IPS-NIHi11 (cell line): Measurements from ENCODE around the gene PRDM11.

Source experiments
- DNase-seq: peaks from one replicate; pipeline ENCODE4 v3.0.0; 2012; ENCODE audit warnings: mixed read lengths, low spot score

PRDM11 gene

DNA sequence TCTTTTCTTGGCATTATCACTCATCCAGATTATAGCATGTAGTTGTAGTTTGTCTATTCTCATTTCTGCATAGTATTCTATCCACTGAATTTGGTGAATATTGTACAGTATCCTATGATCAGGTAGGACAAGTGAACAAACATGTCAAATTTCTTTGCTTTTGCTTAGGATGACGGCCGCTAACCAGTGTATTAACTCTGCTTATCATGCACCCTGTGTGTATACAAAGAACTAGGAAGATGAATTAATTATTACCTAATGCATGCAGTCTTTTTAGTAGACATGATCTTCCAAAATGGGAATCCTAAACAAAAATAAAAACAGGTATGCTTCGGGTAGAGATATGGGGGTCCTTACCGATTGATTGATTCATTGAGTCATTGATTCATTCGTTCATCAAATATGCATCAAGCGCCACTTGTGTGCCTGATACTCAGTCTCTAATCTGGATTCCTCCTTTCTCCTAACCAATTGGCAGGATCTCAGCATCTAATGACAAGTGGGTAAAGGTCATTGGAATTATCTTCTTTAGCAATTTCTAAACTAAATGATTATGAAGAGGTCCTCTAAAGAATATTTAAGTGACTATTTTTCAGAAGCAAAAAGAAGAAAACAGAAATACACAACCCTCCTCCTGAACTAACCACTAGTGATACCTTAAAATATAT, 27.9 kb downstream of the PRDM11 start:
- DNase-seq: no peak

DNA sequence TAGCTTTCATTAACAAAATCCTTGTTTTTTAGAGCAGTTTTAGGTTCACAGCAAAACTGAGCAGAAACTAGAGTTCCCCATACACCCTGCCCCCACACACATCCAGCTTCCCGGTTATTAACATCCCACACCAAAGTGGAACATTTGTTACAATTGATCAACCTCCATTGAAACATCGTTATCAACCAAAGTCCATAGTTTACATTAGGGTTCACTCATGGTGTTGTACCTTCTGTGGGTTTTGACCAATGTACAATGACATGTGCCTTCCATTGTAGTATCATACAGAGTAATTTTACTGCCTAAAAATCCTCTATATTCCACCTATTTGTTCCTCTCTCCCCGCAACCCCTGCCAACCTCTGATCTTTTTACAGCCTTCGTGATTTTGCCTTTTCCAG, 28.5 kb downstream of the PRDM11 start:
- no peak for DNase-seq

DNA sequence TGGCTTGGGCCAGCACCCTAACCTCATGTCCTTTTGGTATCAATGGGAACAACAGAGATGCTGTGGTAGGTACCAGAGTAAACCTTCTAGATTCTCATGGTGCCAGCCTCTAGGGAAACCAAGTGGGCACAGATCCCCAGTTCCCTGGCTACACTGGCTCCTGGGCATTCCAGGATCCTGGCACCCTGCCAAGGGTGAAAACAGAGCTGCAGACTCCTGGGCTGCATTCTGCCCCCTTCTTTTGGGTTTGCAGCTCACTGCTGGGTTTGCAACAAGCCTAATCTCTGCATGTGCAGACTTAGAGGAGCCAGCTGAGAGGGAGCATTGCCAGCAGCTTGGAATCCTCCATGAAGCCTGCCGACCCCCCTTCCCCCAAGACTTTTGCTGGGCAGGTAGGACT, 30.6 kb downstream of the PRDM11 start:
- no peak for DNase-seq

DNA sequence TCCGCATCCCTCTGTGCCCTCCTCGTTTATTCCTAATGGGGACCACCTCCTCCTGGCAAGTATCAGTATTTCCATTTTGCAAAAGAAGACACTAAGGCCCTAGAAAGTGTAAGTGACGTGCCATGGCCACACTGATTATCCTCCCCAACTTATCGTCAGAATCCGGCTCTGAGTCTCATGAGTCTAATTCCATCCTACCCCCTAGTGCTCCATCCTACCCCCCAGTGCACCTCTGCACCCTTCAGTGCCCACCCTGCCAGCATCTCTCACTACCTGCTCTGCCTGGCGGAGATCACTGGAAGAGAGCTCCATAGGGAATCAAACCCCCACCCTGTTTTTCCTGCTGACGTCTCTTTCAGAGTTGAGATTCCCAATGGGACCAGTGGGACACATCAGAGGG, 31.8 kb downstream of the PRDM11 start:
- DNase-seq: no peak

DNA sequence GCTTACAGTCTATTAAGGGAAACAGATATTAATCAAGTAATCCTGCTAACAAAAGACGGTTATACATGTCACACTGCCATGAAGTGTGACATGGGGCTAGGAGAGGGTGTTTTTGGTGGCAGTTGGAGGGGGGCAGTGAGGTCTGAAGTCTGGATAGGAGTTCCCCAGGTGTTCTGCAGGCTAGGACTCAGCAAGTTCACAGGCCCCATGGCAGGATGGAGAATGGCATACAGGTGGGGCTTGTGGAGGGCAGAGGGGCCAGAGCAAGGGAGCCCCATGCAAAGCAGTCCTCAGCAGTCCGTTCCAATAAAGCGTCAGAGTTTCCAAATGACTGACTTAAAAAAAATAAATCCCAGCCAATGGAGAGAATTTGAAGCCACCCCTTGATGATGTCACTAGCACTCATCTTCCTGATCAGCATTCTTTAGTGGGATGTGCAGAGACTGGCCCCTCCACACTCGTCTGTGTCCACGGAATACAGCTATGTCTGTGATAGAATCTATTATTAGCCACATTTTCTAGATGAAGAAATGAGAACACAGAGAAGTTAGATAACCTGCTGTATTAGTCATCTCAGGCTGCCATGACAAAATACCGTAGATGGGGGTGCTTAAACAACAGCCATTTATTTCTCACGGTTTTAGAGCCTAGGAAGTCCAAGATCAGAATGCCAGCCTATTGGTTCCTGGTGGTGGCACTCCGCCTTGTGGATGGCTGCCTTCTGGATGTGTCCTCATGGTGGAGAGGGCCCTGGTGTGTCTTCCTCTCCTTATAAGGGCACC, 32.6 kb downstream of the PRDM11 start:
- DNase-seq: no peak

DNA sequence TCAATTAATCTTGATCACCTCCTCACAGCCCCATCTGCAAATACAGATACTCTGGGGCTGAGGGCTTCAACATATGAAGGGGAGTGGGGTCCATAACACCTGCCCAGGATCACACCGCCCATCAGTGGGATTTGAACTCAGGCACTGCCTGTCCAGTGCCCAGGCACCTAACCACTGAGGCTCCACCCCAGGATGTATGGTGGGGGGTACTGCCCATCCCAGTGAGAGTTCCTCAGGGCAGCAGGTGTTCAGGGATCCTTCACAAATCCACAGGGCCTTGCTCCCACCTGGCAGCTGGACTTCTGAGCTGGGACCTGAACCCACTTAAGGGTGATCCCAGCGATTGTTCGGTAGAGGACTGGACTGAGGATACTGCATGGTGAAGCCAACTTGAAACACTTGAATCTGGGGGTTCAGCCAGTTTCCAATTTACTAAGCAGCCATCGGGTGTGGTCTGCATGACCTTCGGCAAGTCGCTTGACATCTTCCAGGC, 33.3 kb downstream of the PRDM11 start:
- no peak for DNase-seq

DNA sequence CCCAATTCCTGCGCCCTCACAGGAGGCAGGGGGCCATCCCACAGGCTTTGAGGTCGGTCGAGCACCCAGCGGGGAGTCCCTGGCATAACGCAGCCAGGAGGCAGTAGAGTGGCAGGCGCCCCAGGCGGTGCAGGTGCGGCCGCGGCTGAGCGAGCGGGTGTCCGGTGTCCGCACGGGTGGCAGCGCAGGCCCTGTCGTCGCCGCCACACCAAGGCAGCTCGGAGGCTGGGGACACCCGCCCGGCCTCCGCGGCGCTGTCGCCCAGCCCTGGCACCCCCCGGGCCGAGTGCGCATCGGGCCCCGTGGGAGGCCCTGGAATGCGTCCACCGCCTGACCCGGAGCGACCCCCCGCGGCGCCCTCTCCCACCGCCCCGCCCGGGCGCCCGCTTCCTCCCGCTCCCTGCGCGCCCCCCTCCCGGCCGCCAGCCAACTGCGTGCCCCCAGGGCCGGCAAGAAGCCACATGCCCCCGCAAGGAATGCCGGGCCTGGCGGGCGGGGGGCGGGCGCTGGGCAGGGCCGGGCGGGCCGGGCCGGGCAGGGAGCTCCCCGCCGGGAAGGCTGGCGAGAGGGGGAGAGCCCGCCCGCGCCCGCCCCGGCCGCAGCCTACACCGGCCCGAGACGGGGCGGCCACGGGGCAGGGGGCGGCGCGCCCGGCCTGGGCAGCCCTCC, 33.9 kb downstream of the PRDM11 start:
- peak; percentile 90 for DNase-seq

DNA sequence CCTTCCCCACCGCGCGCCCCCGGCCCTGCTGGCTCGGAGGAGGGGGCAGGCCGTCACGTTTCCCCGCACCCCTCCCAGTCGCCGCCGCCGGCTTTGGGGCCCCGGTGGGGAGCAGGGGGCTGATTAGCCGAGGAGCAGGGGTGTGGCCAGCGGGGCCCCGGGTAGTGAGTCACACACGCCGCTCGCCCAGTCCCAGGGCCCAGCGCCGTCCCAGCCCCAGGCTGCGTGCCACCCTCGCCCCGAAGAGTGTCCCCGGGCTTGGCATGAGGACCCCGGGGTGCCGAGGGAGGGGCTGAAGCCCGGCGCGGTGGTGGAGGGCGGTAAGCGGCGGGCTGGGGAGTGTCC, 34.4 kb downstream of the PRDM11 start:
- DNase-seq: peak; percentile 89

DNA sequence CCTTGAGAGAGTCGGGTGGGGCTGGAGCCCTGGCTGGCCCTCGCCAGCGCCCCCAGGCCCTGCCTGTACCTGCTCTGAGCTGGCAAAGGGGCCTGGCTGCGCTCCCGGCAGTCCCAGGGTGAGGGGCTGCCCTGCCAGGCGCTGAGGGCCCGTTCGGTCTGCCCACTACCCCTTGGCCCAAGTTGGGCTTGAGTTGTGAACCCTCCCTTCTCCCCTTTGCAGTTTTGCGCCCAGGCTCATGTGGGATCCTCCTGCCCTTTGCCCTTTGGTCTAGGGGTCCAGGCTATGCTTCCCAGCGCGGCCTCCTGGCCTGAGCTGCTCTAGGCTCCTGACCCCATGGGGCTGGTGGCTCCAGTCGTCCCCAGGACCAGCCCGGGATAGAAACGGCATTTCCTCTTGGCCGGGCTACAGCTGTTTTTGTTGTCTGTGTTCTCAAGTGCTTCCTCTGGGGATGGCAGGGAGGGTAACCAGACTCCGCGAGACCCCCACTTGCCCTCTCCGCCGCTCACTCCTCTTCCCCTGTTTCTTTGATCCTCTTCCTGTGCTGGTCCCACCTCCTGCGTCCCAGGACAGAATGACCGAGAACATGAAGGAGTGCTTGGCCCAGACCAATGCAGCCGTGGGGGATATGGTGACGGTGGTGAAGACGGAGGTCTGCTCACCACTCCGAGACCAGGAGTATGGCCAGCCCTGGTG, 34.9 kb downstream of the PRDM11 start:
- DNase-seq: no peak

DNA sequence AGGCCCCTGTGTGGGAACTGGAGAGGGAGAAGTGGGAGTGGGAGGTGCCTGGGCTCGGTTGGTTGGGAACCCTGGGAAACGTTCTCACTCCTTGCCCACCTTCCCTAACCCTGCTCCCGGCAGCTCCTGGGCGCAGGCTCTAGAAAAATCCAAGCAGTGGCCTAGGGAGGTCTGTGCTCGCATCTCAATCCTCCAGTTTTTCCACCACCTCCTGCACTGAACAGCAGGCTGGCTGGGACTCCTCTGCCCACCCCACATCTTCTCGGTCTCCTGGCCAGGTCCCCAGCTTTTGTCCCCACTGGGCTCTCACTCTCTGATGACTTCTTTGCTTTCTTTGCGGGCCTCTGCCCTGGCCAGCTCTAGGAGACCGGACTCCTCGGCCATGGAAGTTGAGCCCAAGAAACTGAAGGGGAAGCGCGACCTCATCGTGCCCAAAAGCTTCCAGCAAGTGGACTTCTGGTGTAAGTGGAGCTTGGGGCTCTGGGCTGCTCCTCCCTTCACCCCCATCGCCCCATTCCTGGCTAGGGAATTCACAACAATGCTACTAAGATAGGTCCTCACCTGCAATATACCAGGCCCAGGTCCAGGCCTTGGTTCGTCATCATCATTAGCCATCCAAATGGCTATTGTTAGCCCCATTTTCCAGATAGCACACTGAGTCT, 35.6 kb downstream of the PRDM11 start:
- DNase-seq: no peak

DNA sequence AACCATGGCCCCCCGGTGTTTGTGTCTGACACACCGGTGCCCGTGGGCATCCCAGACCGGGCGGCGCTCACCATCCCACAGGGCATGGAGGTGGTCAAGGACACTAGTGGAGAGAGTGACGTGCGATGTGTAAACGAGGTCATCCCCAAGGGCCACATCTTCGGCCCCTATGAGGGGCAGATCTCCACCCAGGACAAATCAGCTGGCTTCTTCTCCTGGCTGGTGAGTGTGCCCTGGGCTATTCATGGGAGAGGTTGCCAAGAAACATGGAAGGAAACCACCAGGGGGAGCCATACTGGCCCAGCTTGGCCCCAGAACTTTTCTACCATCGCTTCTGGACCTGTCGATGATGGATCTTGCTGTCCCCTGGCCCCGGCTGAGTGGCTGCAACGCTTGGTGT, 36.5 kb downstream of the PRDM11 start:
- DNase-seq: peak; percentile 56

DNA sequence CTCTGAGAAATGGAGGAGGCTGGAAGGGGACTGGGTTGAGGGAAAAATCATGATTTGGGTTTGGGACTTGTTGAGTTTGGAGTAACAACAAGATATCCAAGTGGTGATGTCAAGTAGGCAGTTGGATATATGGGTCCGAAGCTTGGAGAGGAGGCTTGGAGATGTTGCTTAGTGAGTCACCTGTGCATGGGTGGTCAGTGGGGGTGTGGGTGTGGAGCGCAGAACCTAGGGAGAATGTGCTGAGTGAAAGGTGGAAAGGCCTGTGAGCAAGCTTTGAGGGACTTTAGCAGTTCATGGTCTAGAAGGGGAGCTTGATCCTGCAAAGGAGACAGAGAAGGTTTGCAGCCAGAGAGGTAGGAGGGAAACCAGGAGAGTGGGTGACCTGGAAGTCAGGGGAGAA, 38.2 kb downstream of the PRDM11 start:
- no peak for DNase-seq

DNA sequence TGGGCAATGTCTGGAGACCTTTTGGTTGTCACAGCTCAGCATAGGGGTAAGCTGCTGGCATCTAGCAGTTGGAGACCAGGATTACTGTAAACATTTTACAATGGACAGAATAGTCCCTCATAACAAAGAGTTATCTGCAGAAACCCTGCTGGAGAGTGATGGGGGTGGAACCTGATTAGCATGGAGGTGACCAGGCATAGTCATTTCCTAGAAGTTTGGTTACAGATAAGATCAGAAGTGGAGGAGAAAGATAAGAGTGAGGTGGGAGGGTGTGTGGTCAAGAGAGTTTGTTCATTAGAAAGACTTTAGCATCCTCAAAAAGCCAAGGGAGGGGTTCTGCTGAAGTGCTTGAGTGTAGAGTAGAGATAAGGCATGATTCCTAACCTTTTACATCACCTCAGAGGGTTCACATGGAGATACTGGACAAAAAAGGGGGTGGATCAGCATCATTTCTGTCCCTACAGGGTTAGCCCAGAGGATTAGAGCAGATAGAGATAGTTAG, 38.8 kb downstream of the PRDM11 start:
- no peak for DNase-seq

DNA sequence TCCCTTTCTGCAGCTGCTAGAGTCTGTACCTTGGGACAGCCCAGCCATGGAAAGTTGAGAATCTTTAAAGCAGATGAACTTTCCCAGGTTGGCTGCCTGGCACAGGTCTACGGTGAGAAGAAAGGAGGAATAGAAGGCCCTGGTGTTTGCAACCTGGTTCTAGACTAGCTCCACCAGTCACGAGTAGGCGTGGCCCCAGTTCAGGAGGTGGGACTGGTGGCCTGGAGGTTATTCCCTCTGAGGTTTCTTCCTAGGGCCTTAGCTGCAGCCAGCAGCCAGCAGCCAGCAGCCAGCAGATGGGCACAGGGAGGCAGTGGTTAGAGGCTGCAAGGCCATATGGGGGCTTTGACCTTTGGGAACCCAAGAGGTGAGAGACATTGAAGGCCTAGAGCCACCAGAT, 40.9 kb downstream of the PRDM11 start:
- no peak for DNase-seq

DNA sequence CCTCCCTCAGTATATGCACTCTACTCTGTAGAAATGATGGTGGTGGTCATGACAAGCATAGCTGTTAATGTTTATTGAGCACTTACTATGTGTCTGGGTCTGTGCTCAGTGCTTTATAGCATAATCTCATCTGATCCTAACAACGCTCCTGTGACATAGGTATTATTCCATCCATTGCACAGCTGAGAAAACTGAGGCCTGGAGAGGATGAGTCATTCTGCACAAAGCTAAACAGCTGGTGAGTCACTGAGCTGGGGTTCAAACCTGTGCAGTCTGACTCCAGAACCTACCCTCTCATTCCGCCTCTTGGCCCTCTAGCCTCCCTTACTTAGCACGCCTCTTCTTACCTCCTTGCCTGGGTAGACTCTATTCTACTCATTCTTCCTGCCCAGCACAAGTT, 41.7 kb downstream of the PRDM11 start:
- DNase-seq: no peak

DNA sequence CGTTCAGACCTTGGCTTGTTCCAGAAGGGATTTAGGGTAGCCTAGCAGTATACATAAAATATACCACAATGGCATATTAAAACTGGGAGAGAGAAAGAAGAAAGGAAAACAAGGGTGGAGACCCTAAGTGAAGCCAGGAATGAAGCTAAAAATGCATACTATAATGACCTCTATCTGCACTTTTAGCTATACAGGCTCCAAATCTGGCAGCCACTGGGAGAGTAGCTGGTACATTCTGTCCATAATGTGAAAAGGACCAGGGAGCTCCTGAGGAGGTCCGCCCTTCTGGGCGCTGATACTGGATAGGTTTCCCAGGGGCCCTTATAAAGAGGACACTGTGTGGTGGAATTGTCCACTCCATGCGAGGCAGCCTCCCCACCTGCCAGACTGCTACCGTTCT, 42.8 kb downstream of the PRDM11 start:
- DNase-seq: no peak

DNA sequence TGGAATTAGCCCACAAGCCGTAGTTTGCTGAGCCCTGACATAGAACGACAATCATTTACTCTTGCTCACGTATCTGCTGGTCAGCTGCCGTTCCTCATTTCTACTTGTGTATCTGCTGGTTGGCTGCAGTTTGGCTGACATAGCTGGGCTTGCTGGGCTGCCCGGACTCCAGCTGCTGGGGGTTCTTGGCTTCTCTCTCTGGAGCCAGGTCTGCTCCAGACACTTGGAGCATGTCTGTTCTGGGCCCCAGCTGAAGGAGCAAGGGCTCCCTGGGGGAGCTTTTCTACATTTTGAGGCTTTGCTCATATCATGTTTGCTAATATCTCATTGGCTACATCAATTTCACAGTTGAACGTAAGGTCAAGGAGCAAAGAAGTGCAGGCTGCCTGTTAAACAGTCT, 47.3 kb downstream of the PRDM11 start:
- no peak for DNase-seq

DNA sequence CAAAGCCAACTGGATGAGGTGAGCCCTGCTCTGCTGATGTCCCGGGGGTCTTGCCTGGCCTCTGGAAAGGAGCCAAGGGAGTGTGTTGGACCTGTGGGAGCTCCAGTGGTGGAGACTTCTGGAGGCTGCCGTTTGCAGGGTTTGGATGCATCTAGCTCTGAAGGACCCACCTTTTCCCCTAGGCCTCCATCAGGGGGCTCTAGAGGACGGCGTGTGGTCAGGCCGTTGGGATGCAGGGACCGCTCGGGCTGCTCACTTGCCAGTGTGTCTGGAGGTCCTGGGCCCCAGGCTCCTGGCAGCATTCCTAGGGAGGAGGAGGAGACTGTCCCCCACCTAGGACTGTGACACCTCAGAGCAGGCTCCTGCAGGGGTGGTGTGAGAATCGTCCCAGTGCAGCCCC, 58.3 kb downstream of the PRDM11 start:
- DNase-seq: peak; percentile 60

DNA sequence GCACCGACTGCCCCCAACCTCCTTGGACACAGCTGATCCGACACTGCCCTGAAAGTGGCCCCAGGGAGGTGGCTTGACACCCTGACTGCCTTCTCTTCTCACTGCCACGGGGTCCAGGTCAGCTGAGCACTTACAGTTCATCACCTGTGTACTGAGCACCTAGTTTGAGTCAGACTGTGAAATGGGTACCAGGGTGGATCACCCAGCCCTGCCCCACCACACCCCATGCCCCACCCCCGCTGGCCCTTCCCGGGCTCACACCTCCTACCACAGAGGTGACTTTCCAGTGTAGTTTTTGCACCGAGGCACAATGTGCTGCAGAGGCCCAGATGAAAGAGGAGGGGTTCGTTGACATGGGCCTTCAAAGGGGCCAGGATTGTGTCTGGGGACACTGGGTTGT, 59.5 kb downstream of the PRDM11 start:
- no peak for DNase-seq

DNA sequence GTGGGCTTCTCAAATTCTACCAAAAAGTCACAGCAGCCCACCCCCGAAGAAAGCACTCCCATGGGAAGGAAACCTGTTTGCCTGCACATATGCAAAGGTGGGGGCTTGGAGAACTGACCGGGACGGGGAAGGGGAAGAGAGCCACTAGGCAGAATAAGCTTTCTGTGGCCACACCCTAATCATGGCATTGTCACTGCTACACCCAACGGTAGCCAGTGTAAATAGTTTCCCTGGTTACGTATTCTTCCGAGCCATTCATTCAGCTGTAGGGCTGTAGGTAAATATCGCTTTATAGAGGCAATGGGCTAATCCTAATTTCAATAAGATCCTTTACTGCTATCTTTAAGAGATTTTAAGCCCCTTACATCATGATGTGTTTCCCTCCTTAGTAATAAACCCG, 61.7 kb downstream of the PRDM11 start:
- DNase-seq: no peak

DNA sequence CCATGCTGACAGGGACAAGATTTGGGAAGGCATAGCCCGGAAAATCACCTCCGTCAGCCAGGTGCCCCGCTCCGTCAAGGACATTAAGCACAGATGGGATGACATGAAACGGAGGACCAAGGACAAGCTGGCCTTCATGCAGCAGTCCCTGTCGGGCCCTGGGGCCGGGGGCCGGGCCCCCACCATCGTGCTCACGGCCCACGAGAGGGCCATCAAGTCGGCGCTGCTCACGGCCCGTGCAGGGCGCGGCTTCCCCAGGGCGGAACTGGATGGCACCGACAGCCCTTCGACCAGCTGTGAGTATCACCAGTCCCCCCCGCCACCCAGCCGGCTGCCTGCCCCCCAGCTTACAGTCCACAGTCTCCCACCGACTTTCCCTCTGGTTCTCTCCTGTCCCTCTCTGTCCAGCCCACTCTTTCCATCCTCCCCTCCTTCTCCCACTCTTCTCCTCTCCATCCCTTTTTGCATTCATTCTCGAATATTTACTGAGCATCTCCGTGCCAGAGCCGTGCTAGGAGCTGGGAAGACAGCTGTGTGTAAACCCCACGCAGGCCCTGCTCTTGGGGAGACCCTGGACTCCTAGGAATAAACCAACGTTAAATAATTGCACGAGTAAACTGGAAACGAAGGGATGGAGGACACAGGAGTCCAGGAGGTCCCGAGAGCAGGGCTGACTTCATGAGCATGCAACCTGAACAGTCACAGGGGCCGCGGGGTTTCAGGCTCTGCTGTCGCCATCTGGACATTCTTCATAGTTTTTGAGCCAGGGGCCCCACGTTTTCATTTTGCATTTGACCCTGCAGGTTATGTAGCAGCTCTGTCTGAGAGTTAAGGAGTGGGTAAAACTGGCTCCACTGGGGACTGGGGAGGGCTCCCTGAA, 62.8 kb downstream of the PRDM11 start:
- no peak for DNase-seq
